Left lung (tissue), 10 donors: Measurements from ENCODE around the gene IRF2BP2. TPM values are rescaled to one million over a fixed set of nuclear protein-coding genes. Genes with fewer than 3 reads are reported as not detected.

ENCODE experiments used
- ATAC-seq: fragments of 200-7000 bp; cut with Tn5 transposase; one replicate; pipeline ENCODE4 v1.9.1; 2020; ENCODE audit warnings: moderate library complexity
- DNase-seq, 4 donors: peaks; one replicate each; pipeline ENCODE4 v3.0.0-alpha.2; 2013 to 2020
- H3K27ac ChIP-seq, 2 donors: fragments of 200-600 bp; sonication (generic) in 1 of 2; one replicate each; pipeline versions ENCODE4 v1.5.0 to v1.8.0; 2020 to 2021
- H3K27me3 ChIP-seq, 2 donors: fragments of 200-600 bp; sonication (generic) in 1 of 2; one replicate each; pipeline versions ENCODE4 v1.5.0 to v1.8.0; 2020 to 2021
- H3K36me3 ChIP-seq, 2 donors: fragments of 200-600 bp; sonication (generic) in 1 of 2; one replicate each; pipeline versions ENCODE4 v1.5.0 to v1.8.0; 2020 to 2021
- H3K4me1 ChIP-seq, 2 donors: fragments of 200-600 bp; one replicate each; pipeline ENCODE4 v1.8.0; 2021
- H3K4me3 ChIP-seq, 2 donors: fragments of 200-600 bp; sonication (generic) in 1 of 2; one replicate each; pipeline versions ENCODE4 v1.5.0 to v1.8.0; 2020 to 2021; ENCODE audit warnings: mild to moderate bottlenecking in 1 of 2
- H3K9me3 ChIP-seq, 2 donors: fragments of 200-600 bp; sonication (generic) in 1 of 2; one replicate each; pipeline versions ENCODE4 v1.5.0 to v1.8.0; 2020 to 2021
- CTCF ChIP-seq, 2 donors: fragments of 200-600 bp; sonication (generic) in 1 of 2; IDR thresholded peaks; one replicate each; pipeline versions ENCODE4 v1.5.0 to v1.8.0; 2021; ENCODE audit warnings: antibody characterized with exemption in 2 of 2
- intact Hi-C, 2 donors: fragments of 100-400 bp; cut with DNase I; formaldehyde crosslinking; loops; one replicate each; pipeline versions ENCODE4 v1.11.2 to v1.14.2; 2022
- polyA plus RNA-seq, 6 donors: library from polyadenylated mRNA; unstranded; fragments of 120-200 nt; gene quantifications; one replicate each; pipeline ENCODE4 v1.2.1, GENCODE V29; 2013; ENCODE audit not compliant: insufficient read length in 6 of 6
- total RNA-seq, 2 donors: library from RNA; stranded (reverse); fragmentation: NEBNext Ultra II Directional; extraction: Animal tissue kit (Norgen Biotek cat#: 25700); gene quantifications; one replicate each; pipeline ENCODE4 v1.2.1, GENCODE V29; 2021
- donor health status: DM: no; HTN: yes; CAD: no.
- donor health status: DM: no; HTN: no; CAD: no.

IRF2BP2 gene
- total and polyA plus RNA-seq, 8 donors = 114 to 236 (median 175) TPM

DNA sequence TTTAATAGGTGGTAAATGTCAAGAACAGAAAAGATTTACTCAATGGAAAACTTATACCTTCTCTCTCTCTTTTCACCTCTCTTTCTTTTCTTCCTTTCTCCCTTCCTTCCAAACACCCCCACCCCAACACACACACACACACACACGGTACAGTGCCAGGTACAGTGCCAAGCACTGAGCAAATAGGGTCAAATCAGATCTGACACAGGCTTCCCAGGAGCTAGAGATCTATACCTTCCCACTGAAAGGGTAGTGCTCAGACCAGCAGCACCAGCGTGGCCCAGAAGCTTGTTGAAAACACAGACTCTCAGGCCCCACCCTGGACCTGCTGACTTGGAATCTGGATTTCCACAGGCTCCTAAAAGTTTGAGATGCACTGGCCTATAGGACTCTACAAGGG, 31.9 kb downstream of the IRF2BP2 start:
- Histone ChIP-seq H3K27ac (no peak overlapping the region), H3K27me3 (no peaks in the 10 kb centered on the region), H3K36me3 (no peaks in the 10 kb centered on the region), H3K4me1 (peaks cover 0 to 3% of the 10 kb centered on the region in 2 donors), H3K9me3 (no peaks in the 10 kb centered on the region), H3K4me3 (no peak overlapping the region)
- intact Hi-C loops = no loop called here
- TF ChIP-seq CTCF (IDR thresholded peaks at IDR 0.05) = no peak
- DNase-seq (no peak), ATAC-seq (no peak)

- no peak for TF ChIP-seq CTCF (IDR thresholded peaks at IDR 0.05)
- H3K4me3 ChIP-seq = no peak overlapping the region
- ATAC-seq (no peak), DNase-seq (peak in 1 of 4 donors; percentile 36)
- no peaks in the 10 kb centered on the region for H3K36me3 ChIP-seq
- H3K9me3 ChIP-seq = no peaks in the 10 kb centered on the region
- no peaks in the 10 kb centered on the region for H3K27me3 ChIP-seq
- H3K4me1 ChIP-seq = peaks cover 0 to 3% of the 10 kb centered on the region in 2 donors
- no peak overlapping the region for H3K27ac ChIP-seq
- intact Hi-C loops = no loop called here
Observed at GRCh38 chr1:234573711-234574299, 36.2 kb downstream of the IRF2BP2 start.

GRCh38 chr1:234572966-234573365, 37.0 kb downstream of the IRF2BP2 start:
- no peak for DNase-seq
- Histone ChIP-seq H3K4me1 (peaks cover 0 to 3% of the 10 kb centered on the region in 2 donors), H3K9me3 (no peaks in the 10 kb centered on the region), H3K4me3 (no peak overlapping the region), H3K27ac (no peak overlapping the region), H3K36me3 (no peaks in the 10 kb centered on the region), H3K27me3 (no peaks in the 10 kb centered on the region)
- intact Hi-C loops = no loop called here
- no peak for TF ChIP-seq CTCF (IDR thresholded peaks at IDR 0.05)
- ATAC-seq = no peak

- ATAC-seq = no peak
- intact Hi-C loops = no loop called here
Observed at GRCh38 chr1:234571702-234572101, 38.3 kb downstream of the IRF2BP2 start.

More at GRCh38 chr1:234571702-234572101, 38.3 kb downstream of the IRF2BP2 start:
- H3K4me1 ChIP-seq = peaks cover 0 to 3% of the 10 kb centered on the region in 2 donors
- H3K27ac ChIP-seq = no peak overlapping the region
- H3K9me3 ChIP-seq = no peaks in the 10 kb centered on the region
- no peak for TF ChIP-seq CTCF (IDR thresholded peaks at IDR 0.05)
- no peak overlapping the region for H3K4me3 ChIP-seq
- H3K27me3 ChIP-seq = no peaks in the 10 kb centered on the region
- DNase-seq = no peak
- H3K36me3 ChIP-seq = no peaks in the 10 kb centered on the region
